GDM1 (cell line): ENCODE results near the gene SURF4.
"Not testable (repeated sequence)": the region's sequence is repeated elsewhere in the genome, so short reads cannot be mapped to it uniquely, and the experiment has no call there.

Experiments used
- DNase-seq: peaks from one replicate; lab custom pipeline; 2025; lab: John Stamatoyannopoulos, UW

The SURF4 gene

DNA sequence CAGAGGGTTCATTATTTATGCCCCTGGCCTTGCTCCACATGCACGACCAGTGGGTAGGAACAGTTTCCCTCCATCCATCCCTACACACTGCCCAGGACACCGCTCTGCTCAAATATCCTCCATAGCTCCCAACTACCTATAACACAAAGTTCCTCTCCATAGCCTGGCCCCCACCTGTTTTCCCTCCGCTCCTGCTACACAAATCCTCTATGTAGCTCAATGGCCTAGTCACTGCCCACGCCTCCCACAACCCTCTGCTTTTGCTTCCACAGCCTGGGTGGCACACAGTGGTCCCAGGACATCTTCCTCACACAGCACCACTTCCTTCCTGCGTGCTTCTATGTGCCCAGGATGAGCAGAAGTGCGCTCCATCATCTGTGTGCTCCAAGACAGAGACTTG, 21.5 kb upstream of the SURF4 start:
- DNase-seq: no peak

- DNase-seq: no peak
These were observed 21.1 kb upstream of the SURF4 start for GRCh38 chr9:133396952-133397351.

DNA sequence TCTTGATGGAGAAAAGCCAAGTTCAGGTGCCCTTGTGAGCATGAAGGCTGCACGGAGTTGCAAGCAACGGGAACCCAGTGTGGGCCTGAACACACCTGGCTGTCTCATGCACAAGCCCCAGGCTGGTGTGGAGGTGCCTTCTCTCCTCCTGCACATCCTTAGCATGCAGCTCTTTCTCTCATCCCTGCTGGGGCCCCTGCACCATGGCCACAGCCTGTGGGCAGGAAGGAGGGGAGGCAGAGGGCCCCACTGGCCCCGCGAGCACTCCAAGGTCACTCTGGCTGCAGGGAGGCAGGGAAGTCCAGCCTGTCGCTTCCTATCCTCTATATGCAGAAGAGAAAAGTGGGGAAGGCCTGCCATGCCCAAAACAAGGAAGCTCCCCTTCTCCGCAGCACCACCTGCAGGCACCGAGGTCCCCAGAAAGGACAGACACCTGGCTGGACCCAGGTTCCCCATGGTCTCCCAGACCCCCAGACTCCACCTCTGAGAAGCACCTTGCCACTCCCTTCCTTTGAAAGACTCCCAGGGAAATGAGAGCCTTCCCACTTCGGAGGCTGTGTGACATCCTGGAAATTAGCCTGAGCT, 18.9 kb upstream of the SURF4 start:
- no peak for DNase-seq

DNA sequence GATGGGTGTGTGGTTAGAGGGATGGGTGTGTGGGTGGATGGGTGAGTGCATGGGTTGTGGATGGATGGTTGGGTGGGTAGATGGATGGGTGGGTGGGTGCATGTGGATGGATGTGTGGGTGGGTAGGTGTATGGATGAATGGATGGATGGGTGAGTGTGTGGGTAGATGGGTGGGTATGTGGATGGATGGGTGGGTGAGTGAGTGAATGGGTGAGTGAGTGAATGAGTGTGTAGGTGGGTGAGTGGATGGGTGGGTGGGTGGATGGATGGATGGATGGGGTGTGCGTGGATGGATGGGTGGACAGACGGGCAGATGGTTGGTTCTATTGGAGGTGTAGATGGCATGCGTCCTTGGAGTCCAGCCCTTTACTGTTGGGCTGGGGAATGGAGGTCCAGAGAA, 17.5 kb upstream of the SURF4 start:
- DNase-seq: no peak

DNA sequence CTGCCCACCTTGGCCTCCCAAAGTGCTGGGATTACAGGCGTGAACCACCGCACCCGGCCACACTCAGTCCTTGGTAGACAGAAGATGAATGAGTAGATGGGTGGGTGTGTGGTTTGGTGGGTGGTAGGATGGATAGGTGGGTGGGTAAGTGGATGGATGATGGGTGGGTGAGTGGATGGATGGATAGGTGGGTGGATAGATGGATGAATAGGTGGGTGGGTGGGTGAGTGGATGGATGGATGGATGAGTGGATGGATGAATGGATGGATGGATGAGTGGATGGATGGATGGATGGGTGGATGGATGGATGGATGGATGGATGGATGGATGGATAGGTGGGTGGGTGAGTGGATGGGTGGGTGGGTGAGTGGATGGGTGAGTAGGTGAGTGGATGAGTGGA, 16.4 kb upstream of the SURF4 start:
- not testable (repeated sequence) for DNase-seq

- DNase-seq: not testable (repeated sequence)
These were observed 15.6 kb upstream of the SURF4 start for GRCh38 chr9:133391449-133391848.

DNA sequence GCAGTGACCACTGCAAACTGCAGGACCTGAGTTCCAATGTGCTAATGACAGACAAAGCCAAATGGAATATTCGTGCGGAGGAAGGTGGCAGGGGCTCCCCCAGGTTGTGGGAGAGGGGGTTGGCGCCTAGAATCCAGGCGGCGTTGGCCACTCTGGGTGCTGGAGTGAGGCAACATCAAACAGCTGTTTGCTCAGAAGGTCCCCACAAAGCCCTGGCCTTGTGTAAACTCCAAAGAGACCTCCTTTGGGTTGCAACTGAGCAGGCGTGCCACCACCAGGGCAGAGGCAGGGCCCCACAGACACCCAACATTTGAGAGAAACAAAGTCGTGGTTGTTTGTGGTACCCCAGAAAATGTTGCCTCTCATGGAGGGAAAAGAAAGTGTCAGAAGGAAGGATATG, 14.9 kb upstream of the SURF4 start:
- DNase-seq: no peak

DNA sequence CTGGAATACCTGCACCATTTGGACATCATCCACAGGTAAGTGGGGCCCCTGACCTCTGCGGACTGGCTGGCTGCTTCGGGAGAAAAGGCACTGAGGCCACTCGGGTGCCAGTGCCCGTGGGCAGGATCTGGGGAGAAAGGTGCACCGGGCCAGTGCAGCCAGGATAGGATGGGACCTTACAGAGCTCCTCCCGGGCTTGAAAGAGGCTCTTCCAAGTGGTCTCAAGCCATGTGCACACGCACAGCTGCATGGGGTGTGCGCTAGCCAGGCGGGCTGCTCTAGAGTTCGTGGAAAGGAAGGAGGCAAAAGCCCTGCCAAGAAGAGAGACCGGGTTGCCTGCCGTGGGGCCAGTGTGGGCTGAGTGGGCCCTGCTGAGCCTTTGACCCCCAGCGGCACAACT, 13.7 kb upstream of the SURF4 start:
- no peak for DNase-seq

DNA sequence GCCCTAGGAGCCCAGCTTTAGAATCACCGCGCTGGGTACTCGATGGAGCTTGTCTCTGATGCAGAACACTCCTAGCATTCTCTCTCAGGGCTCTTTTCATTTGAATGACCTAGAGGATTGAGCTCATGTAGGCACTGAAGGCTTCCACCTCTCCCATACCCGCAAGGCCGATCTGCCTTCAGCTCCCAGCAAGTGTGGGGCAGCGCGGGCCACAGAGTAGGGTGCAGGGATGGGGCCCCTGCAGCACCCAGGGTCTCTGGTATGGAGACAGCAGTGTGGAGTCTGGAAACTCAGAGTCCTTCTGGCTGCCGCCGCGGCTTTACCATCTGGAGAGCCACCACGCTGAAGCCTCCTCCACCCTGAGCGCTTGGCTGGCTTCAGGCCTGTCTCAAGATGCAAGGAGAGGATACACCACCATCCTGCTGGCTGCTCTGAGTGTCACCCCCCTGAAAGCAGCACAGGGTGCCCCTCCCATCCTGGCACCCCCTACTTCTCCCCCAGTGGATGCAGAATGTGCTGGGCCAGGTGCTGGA, 13.2 kb upstream of the SURF4 start:
- DNase-seq: no peak

GRCh38 chr9:133387680-133388079, 11.8 kb upstream of the SURF4 start:
- no peak for DNase-seq

DNA sequence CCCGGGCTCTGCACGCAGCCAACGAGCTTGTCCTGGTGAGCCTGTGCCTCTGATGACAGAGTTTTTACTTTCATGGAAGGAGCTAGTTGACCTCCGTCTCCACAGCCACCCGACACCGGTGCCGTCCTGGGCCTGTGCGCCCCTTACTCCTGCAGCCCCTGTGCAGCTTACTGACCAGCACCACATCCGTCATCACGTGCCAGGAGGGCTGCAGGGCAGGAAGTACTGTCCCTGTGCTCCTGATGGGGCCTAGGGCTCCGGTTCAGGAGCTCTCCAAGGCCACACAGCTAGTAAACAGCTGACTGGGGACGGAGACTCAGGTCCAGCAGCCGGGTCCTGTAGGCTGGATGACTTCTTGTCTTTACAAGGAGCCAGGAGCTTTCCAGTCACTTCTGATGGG, 10.5 kb upstream of the SURF4 start:
- DNase-seq: no peak

- DNase-seq: no peak
These were observed 9.6 kb upstream of the SURF4 start for GRCh38 chr9:133385452-133385851.

- no peak for DNase-seq
These were observed 9.0 kb upstream of the SURF4 start for GRCh38 chr9:133384736-133385321.

DNA sequence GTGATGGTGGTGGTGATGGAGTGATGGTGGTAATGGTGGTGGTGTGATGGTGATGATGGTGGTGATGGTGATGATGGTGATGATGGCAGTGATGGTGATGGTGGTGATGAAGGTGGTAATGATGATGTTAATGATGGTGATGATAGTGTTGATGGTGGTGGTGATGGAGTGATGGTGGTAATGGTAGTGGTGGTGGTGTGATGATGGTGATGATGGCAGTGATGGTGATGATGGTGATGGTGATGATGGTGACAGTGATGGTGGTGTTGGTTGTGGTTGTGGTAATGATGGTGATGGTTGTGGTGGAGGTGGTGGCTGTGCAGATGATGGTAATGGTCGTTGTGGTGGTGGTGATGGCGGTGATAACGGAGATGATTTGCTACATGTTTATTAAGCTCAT, 7.6 kb upstream of the SURF4 start:
- no peak for DNase-seq

GRCh38 chr9:133382507-133383141, 6.8 kb upstream of the SURF4 start:
- no peak for DNase-seq

DNA sequence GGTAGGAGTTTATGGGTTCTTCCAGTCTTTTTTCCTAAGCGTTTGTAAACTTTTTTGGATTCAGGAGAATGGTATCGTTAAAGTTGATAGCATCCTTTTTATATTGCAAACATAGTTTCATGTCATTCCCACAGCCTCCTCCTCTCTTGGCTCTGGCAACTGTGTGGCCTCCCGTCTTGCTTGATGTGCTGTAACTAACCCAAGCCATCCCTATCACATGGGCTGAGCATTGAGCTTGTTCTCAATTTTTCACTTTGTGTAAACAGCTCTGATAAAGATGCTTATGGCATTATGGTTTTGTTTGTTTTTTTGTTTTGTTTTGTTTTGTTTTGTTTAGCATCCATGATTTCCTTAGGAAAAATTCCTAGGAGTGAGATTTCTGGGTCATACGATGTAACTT, 4.9 kb upstream of the SURF4 start:
- no peak for DNase-seq

GRCh38 chr9:133379153-133380086, 3.6 kb upstream of the SURF4 start:
- DNase-seq: no peak

DNA sequence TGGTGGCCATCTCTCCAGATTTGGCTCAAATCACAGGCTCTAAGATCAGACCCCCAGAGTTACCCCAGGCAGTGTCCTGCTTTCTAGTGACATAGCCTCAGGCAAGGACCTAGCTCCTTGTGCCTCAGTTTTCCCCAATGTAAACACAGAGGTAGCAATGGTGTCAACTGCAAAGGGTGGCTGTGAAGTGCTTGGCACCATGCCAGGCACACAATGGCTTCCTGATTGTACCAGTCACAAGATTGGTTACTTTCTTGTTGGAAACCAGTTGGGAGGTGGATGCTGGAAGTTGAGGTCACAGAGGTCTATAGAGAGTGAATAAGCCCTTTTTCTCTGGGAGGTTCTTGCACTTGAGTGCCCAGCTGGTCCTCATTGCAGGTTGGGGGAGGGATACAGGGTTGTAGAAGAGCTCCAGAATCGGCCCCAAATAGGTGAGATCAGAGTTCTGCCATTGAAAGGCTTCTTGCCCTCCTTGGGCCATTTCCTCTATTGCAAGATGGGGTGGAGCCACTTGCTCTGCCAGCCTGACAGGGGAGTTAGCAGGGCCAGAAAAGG, 2.6 kb upstream of the SURF4 start:
- no peak for DNase-seq

- no peak for DNase-seq
These were observed 1.9 kb upstream of the SURF4 start for GRCh38 chr9:133377721-133378216.

DNA sequence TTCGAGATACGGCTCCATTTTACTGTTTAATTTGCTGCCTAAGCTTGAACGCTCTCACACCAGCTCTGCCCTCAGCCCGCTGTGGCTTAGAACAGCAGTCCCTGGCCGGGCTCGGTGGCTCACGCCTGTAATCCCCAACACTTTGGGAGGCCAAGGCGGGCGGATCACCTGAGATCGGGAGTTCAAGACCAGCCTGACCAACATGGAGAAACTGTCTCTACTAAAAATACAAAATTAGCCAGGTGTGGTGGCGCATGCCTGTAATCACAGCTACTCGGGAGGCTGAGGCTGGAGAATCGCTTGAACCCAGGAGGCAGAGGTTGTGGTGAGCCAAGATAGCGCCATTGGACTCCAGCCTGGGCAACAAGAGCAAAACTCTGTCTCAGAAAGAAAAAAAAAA, 1.4 kb upstream of the SURF4 start:
- DNase-seq: not testable (repeated sequence)

- DNase-seq: no peak
These were observed 640 bp downstream of the SURF4 start for GRCh38 chr9:133375116-133375723.
